Measurements from ENCODE around the gene CUX1. TPM values are rescaled to one million over a fixed set of nuclear protein-coding genes. Genes with fewer than 3 reads are reported as not detected.

Gene CUX1
- total and polyA plus RNA-seq, 2 donors: 59.7 to 63.5 TPM

- Histone ChIP-seq H3K36me3 (ENCODE audit: insufficient read depth) (no peaks in the 10 kb centered on the region), H3K4me3 (ENCODE audit: low read depth, low read length) (no peak overlapping the region), H3K27ac (ENCODE audit: low read depth) (no peak overlapping the region), H3K4me1 (ENCODE audit: insufficient read depth) (no peaks in the 10 kb centered on the region)
- no peak for DNase-seq (ENCODE audit: extremely low spot score)
- 92% methylated on average over 17 of the region's 17 CpGs for WGBS
Measured at GRCh38 chr7:102305414-102306268, 488.2 kb downstream of the CUX1 start.

- H3K4me1 ChIP-seq (ENCODE audit: insufficient read depth): no peaks in the 10 kb centered on the region
- no peak overlapping the region for H3K4me3 ChIP-seq (ENCODE audit: low read depth, low read length)
- WGBS: 54% methylated on average over 17 of the region's 17 CpGs
- no peaks in the 10 kb centered on the region for H3K36me3 ChIP-seq (ENCODE audit: insufficient read depth)
- H3K27ac ChIP-seq (ENCODE audit: low read depth): no peak overlapping the region
- DNase-seq (ENCODE audit: extremely low spot score): no peak
Measured at GRCh38 chr7:102306916-102307677, 489.7 kb downstream of the CUX1 start.

- H3K4me3 ChIP-seq (ENCODE audit: low read depth, low read length): no peak overlapping the region
- 91% methylated on average over 9 of the region's 9 CpGs for WGBS
- no peaks in the 10 kb centered on the region for H3K4me1 ChIP-seq (ENCODE audit: insufficient read depth)
- DNase-seq (ENCODE audit: extremely low spot score): no peak
- H3K27ac ChIP-seq (ENCODE audit: low read depth): no peak overlapping the region
- no peaks in the 10 kb centered on the region for H3K36me3 ChIP-seq (ENCODE audit: insufficient read depth)
Measured at GRCh38 chr7:102310414-102310815, 493.0 kb downstream of the CUX1 start.

GRCh38 chr7:102312317-102312716 lies 494.9 kb downstream of the CUX1 start:
- Histone ChIP-seq H3K27ac (ENCODE audit: low read depth) (no peak overlapping the region), H3K4me3 (ENCODE audit: low read depth, low read length) (no peak overlapping the region), H3K36me3 (ENCODE audit: insufficient read depth) (no peaks in the 10 kb centered on the region), H3K4me1 (ENCODE audit: insufficient read depth) (no peaks in the 10 kb centered on the region)
- DNase-seq (ENCODE audit: extremely low spot score): no peak
- 87% methylated on average over 2 of the region's 2 CpGs for WGBS

- Histone ChIP-seq H3K36me3 (ENCODE audit: insufficient read depth) (peaks cover 2% of the 10 kb centered on the region), H3K4me3 (ENCODE audit: low read depth, low read length) (no peak overlapping the region), H3K27ac (ENCODE audit: low read depth) (no peak overlapping the region), H3K4me1 (ENCODE audit: insufficient read depth) (no peaks in the 10 kb centered on the region)
- 91% methylated on average over 22 of the region's 22 CpGs for WGBS
- no peak for DNase-seq (ENCODE audit: extremely low spot score)
Measured at GRCh38 chr7:102313997-102314780, 496.8 kb downstream of the CUX1 start.

GRCh38 chr7:102317231-102318059 lies 500.0 kb downstream of the CUX1 start:
- DNase-seq (ENCODE audit: extremely low spot score): no peak
- no peaks in the 10 kb centered on the region for H3K4me1 ChIP-seq (ENCODE audit: insufficient read depth)
- no peak overlapping the region for H3K4me3 ChIP-seq (ENCODE audit: low read depth, low read length)
- H3K36me3 ChIP-seq (ENCODE audit: insufficient read depth): peaks cover 2% of the 10 kb centered on the region
- no peak overlapping the region for H3K27ac ChIP-seq (ENCODE audit: low read depth)
- WGBS: 83% methylated on average over 24 of the region's 24 CpGs

- no peak overlapping the region for H3K27ac ChIP-seq (ENCODE audit: low read depth)
- no peak overlapping the region for H3K4me3 ChIP-seq (ENCODE audit: low read depth, low read length)
- DNase-seq (ENCODE audit: extremely low spot score): no peak
- peaks cover 2% of the 10 kb centered on the region for H3K36me3 ChIP-seq (ENCODE audit: insufficient read depth)
- WGBS: 73% methylated on average over 7 of the region's 7 CpGs
- H3K4me1 ChIP-seq (ENCODE audit: insufficient read depth): no peaks in the 10 kb centered on the region
Measured at GRCh38 chr7:102318482-102318971, 501.1 kb downstream of the CUX1 start.

- 91% methylated on average over 3 of the region's 3 CpGs for WGBS
- H3K4me1 ChIP-seq (ENCODE audit: insufficient read depth): no peaks in the 10 kb centered on the region
- H3K27ac ChIP-seq (ENCODE audit: low read depth): no peak overlapping the region
- no peak for DNase-seq (ENCODE audit: extremely low spot score)
- H3K4me3 ChIP-seq (ENCODE audit: low read depth, low read length): no peak overlapping the region
- peaks cover 2% of the 10 kb centered on the region for H3K36me3 ChIP-seq (ENCODE audit: insufficient read depth)
Measured at GRCh38 chr7:102319671-102320070, 502.2 kb downstream of the CUX1 start.

GRCh38 chr7:102320181-102320580 lies 502.8 kb downstream of the CUX1 start:
- H3K36me3 ChIP-seq (ENCODE audit: insufficient read depth): peaks cover 2% of the 10 kb centered on the region
- no peaks in the 10 kb centered on the region for H3K4me1 ChIP-seq (ENCODE audit: insufficient read depth)
- DNase-seq (ENCODE audit: extremely low spot score): no peak
- H3K27ac ChIP-seq (ENCODE audit: low read depth): no peak overlapping the region
- WGBS: 97% methylated on average over 14 of the region's 14 CpGs
- no peak overlapping the region for H3K4me3 ChIP-seq (ENCODE audit: low read depth, low read length)

- Histone ChIP-seq H3K36me3 (ENCODE audit: insufficient read depth) (peaks cover 2% of the 10 kb centered on the region), H3K4me3 (ENCODE audit: low read depth, low read length) (no peak overlapping the region), H3K4me1 (ENCODE audit: insufficient read depth) (no peaks in the 10 kb centered on the region), H3K27ac (ENCODE audit: low read depth) (no peak overlapping the region)
- WGBS: 78% methylated on average over 37 of the region's 37 CpGs
- no peak for DNase-seq (ENCODE audit: extremely low spot score)
Measured at GRCh38 chr7:102320601-102321350, 503.4 kb downstream of the CUX1 start.

- no peak for DNase-seq (ENCODE audit: extremely low spot score)
- Histone ChIP-seq H3K27ac (ENCODE audit: low read depth) (no peak overlapping the region), H3K36me3 (ENCODE audit: insufficient read depth) (peaks cover 2% of the 10 kb centered on the region), H3K4me3 (ENCODE audit: low read depth, low read length) (no peak overlapping the region), H3K4me1 (ENCODE audit: insufficient read depth) (no peaks in the 10 kb centered on the region)
- 34% methylated on average over 73 of the region's 73 CpGs for WGBS
Measured at GRCh38 chr7:102321351-102322201, 504.1 kb downstream of the CUX1 start.

Data from urinary bladder (tissue), 4 donors.